ENCODE measurements around the gene PDXP. TPM values are rescaled to one million over a fixed set of nuclear protein-coding genes. Genes with fewer than 3 reads are reported as not detected.
"Not testable (repeated sequence)": the region's sequence is repeated elsewhere in the genome, so short reads cannot be mapped to it uniquely, and the experiment has no call there.

The PDXP gene, protein sequence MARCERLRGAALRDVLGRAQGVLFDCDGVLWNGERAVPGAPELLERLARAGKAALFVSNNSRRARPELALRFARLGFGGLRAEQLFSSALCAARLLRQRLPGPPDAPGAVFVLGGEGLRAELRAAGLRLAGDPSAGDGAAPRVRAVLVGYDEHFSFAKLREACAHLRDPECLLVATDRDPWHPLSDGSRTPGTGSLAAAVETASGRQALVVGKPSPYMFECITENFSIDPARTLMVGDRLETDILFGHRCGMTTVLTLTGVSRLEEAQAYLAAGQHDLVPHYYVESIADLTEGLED
- 49.3 and 51.2 TPM in 2 replicates for total RNA-seq

DNA sequence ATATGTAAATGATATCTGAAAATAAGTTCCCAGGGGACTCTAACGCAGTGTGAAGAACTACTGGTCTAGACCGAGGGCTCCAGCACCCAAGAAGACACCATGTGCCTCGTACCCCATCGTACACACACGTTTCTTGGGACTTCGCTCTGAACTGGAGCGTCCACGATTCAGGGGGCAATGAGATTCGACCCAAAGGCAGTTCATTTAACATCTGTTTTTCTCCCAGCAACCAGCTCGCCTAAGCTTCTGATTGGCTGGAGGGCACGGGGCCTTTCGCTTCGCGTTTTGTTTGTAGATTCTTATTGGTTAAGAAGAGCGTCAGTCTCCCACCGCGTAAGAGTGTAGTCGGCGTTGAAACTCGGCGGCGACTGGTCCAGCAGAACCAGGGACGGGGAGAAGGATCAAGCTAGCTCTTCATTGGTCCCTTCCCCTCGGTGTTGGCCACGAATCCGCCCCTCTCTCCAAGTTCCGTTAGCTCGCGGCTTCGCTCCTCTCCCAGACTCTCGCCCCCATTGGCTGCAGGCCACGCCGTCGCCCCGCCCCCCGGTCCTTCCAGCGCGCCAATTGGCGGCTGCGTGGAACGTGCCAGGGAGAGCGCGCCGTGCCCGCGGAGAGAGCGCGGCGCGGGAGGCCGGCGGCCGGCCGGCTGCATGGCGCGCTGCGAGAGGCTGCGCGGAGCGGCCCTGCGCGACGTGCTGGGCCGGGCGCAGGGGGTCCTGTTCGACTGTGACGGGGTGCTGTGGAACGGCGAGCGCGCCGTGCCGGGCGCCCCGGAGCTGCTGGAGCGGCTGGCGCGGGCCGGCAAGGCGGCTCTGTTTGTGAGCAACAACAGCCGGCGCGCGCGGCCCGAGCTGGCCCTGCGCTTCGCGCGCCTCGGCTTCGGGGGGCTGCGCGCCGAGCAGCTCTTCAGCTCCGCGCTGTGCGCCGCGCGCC is at the start of gene PDXP:
TSS of gene PDXP (plus strand) at position 591 of the 933 bp plus-strand sequence. CDS start at position 651, 60 bp downstream.
- Mint-ChIP-seq H3K27me3 (no peaks in the 10 kb centered on the region), H3K4me3 (peak within 1 kb of the TSS; percentile 94), H3K27ac (peak within 1 kb of the TSS; percentile 91), H3K36me3 (ENCODE audit: low read depth) (peaks cover 28% of the 10 kb centered on the region), H3K9me3 (no peaks in the 10 kb centered on the region), H3K4me1 (peaks cover 35% of the 10 kb centered on the region)
- intact Hi-C loops (cut with micrococcal nuclease), result loop anchor here (1.0 to 2.0 kb wide), 3 partner anchors 16 to 50 kb away; partner anchors contain the start of genes GGA1 and LGALS1
- peak; percentile 100 for DNase-seq

DNA sequence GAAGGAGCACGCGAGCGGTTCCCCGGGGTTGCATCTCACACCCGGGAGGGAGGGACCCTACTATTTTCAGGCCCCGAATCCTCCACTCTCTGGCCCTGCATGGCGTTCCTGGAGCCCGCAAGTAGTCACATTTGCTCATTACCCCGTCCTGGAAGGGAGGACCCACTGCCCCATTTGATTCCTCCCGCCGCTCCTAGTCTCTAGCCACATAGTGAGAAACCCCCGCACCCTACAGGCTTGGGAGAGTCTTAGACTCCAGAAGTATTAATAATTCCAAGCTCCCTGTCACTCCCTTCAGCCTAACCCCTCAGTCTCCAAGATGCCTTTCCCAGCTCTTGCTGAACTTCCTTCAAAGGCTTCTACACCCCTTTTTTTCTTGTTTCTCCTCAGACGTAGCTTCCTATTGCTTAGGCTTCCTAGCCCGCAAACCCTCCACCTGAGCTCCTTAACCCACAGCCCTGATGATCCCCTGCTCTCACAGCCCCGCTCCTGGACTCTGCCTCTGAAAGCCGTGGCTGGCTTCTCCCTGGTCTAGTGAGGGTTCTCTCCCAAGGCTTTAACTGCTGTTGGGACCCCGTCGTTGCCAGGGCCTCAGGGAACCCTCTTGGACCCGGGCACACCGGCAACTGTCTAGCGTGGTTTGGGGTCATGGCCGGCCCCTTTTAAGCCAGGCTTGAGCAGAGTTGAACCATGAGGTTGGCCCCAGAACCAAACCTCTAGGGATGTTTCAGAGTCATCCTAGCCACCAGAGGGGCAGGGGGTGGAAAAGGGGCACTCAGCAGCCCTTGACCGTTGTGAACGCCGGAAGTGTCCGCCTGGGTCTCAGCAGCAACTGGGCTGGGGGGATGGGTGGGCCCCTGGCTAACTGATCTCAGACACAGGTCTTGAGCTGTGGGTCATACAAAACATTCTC is 49.0 kb upstream of the PDXP start:
- DNase-seq, result peak; percentile 72

DNA sequence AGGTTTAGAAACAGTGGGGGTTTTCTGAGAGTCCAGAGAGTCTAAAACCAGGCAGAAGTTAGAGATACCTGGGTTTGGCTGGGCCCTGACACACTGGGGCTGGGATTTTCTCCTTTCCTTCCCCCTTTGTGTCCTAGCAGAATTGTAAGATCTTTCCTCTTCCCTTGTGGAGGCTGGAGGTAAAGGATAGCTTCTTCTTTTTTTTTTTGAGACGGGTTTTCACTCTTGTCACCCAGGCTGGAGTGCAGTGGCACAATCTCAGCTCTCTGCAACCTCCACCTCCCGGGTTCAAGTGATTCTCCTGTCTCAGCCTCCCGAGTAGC is 48.4 kb upstream of the PDXP start:
- H3K27me3 Mint-ChIP-seq; intact Hi-C loops (cut with micrococcal nuclease); DNase-seq; H3K9me3 Mint-ChIP-seq; H3K36me3 Mint-ChIP-seq (ENCODE audit: low read depth): not testable (repeated sequence)
- Mint-ChIP-seq H3K4me3 (peak overlapping the region; percentile 99), H3K27ac (peak overlapping the region; percentile 98), H3K4me1 (peaks cover 33% of the 10 kb centered on the region)

More for the DNA sequence above, 49.0 kb upstream of the PDXP start:
- Mint-ChIP-seq H3K27ac (peak overlapping the region; percentile 98), H3K4me1 (peaks cover 38% of the 10 kb centered on the region), H3K36me3 (ENCODE audit: low read depth) (peaks cover 2% of the 10 kb centered on the region), H3K9me3 (no peaks in the 10 kb centered on the region), H3K4me3 (peak overlapping the region; percentile 99), H3K27me3 (no peaks in the 10 kb centered on the region)
- intact Hi-C loops (cut with micrococcal nuclease), result loop anchor here (1.0 to 5.0 kb wide), 2 partner anchors 14 to 198 kb away; partner anchors contain the start of gene GCAT

DNA sequence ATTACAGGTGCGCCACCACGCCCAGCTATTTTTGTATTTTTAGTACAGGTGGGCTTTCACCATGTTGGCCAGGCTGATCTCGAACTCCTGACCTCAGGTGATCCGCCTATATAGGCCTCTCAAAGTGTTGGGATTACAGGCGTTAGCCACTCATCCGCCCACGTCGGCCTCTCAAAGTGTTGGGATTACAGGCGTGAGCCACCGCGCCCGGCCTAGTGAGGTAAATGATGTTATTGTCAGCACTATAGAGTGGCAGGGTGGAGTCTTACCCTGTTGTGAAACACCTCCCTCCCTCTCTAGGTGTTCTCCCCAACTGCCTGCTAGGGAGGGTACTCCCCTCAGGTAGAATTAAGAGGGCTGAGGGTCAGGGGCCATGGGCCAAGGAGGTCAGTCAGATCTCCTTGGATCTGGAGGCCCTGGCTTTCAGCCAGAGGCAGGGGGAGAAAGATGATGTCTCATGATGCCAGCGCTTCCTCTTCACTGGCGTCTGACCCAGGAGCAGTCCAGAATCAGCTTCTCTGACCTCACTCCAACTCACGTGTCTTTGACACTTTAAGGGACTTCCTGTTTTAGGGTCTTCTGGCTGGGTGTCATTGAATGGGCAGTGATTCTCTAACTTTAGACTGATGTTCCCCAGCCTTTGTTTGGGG is 47.9 kb upstream of the PDXP start:
- intact Hi-C loops (cut with micrococcal nuclease), result no loop called here
- Mint-ChIP-seq H3K27ac (no peak overlapping the region), H3K4me1 (peaks cover 28% of the 10 kb centered on the region), H3K36me3 (ENCODE audit: low read depth) (peaks cover 4% of the 10 kb centered on the region), H3K4me3 (peak overlapping the region; percentile 99), H3K9me3 (no peaks in the 10 kb centered on the region), H3K27me3 (no peaks in the 10 kb centered on the region)
- no peak for DNase-seq

DNA sequence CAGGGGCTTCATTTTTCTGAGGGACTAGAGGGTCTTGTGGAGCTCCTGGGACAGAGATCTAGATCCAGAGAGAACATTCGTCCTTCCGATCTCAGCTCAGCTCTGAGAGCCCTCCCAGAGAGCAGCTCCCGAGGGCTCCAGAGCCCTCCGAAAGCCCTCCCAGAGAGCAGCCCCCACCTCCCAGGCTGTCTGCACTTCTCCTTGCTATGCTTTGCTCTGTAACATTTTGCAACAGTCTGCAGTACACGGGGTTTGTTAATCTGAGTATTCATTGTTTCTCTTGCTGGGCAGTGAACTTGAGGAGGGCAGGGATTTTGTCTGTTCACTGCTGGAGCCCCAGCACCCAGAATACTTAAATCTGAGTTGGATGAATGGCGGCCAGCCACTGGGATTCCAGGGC is 47.3 kb upstream of the PDXP start:
- Mint-ChIP-seq H3K36me3 (ENCODE audit: low read depth) (peaks cover 7% of the 10 kb centered on the region), H3K27ac (no peak overlapping the region), H3K4me1 (peaks cover 23% of the 10 kb centered on the region), H3K4me3 (no peak overlapping the region), H3K9me3 (no peaks in the 10 kb centered on the region), H3K27me3 (no peaks in the 10 kb centered on the region)
- no peak for DNase-seq
- intact Hi-C loops (cut with micrococcal nuclease), result no loop called here

DNA sequence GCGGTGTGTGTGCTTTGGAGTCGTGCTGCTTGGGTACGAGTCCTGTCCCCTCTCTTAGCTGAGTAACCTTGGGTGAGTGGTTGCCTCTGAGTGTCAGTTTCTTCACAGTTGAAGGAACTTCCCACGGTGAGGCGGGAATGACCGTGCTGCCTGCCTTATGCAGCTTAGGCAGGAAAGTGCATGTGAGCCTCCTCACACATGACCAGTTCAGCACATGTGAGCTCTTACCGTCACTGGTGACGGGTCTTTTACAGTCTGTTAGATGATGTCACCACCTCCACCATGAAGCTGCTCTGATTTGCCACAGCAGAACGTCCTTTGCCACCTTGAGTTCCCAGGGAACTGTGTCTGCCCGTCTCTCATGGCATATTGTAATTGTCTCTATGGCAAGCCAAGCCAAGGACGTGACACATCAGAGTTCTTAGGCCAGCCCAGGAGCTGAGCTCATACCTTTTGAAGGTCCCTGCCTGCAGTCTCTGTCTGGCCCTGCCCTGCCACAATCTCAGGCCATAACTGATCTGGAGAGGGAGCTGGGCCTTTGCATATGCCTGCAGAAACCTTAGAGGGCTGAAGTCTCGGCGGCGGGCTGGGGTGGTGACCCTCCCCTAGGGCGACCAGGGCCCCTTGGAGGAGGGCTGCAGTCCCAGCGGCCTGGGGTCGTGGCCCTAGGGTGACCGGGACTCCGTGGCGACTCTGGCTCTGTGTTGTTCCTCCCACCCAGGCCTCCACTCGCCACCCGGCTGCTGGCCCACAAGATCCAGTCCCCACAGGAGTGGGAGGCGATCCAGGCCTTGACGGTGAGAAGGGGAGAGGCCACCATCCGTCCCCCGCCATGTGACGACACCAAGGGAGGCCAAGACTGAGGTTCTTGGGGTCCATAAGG is 42.1 kb upstream of the PDXP start:
- DNase-seq, result no peak
- Mint-ChIP-seq H3K27me3 (no peaks in the 10 kb centered on the region), H3K9me3 (no peaks in the 10 kb centered on the region), H3K4me1 (peaks cover 2% of the 10 kb centered on the region), H3K36me3 (ENCODE audit: low read depth) (peaks cover 30% of the 10 kb centered on the region), H3K27ac (no peak overlapping the region), H3K4me3 (no peak overlapping the region)
- intact Hi-C loops (cut with micrococcal nuclease), result no loop called here

DNA sequence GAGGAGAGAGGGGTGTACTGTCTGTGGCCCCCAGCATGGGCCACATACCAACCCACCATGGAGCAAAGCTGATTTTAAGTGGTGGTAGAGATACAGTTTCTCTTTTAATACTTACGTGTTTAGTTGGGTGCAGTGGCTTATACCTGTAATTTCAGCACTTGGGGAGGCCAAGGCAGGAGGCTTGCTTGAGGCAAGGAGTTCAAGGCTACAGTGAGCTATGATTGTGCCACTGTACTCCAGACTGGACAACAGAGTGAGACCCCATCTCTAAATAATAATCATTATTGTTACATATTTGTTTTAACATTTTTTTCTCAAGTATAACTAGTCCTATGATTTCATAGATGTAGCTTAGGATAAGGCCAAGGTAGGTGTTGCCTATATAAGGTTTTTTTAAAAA is 41.1 kb upstream of the PDXP start:
- DNase-seq, result no peak
- Mint-ChIP-seq H3K9me3 (no peaks in the 10 kb centered on the region), H3K36me3 (ENCODE audit: low read depth) (peaks cover 34% of the 10 kb centered on the region), H3K27me3 (no peaks in the 10 kb centered on the region), H3K4me3 (no peak overlapping the region), H3K27ac (no peak overlapping the region), H3K4me1 (peaks cover 2% of the 10 kb centered on the region)
- intact Hi-C loops (cut with micrococcal nuclease), result no loop called here

DNA sequence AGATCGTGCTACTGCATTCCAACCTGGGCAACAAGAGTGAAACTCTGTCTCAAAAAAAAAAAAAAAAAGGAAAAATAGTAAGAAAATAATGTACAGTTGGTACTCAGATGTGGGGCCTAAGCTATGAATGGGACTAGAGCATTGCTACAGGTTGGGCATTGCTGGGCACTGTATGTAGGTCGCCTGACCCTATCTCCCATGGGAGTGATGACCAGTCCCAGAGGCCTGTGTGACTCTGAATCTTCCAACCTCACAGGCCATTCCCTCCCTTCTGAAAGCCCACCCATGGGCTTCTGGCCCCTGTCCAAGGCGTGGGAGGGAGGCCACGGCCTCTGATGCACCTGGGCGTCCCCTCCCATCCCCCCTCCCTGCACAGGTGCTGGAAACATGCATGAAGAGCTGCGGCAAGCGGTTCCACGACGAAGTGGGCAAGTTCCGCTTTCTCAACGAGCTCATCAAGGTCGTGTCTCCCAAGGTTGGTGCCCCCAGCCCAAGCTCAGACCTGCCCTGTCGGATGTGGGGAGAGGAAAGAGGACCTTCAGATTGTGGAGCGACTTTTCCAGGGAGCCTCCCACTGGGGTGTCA is 40.4 kb upstream of the PDXP start:
- no peak for DNase-seq
- intact Hi-C loops (cut with micrococcal nuclease), result no loop called here
- H3K36me3 Mint-ChIP-seq (ENCODE audit: low read depth), result peaks cover 36% of the 10 kb centered on the region
- H3K4me1 Mint-ChIP-seq, result peaks cover 2% of the 10 kb centered on the region
- no peak overlapping the region for H3K4me3 Mint-ChIP-seq
- H3K9me3 Mint-ChIP-seq, result no peaks in the 10 kb centered on the region
- no peaks in the 10 kb centered on the region for H3K27me3 Mint-ChIP-seq
- no peak overlapping the region for H3K27ac Mint-ChIP-seq

DNA sequence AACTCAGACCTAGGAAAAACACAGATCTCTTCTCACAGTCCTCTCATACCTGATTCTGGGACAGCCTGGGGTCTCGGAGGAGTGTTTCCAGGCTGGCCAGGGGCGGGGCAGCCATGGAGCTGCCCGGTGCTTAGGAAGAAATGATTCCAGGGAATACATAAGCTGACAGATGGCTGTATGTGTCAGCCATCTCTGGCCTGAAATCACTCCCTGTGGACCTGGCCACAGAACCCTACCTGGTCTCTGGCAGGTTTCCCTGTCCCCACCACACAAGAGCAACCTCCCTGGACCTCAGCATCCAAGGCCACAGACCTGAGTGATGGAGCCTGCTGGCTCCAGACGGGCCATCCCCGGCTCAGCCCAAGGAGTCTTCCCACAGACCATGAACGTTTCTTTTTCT is 39.8 kb upstream of the PDXP start:
- intact Hi-C loops (cut with micrococcal nuclease), result no loop called here
- Mint-ChIP-seq H3K36me3 (ENCODE audit: low read depth) (peaks cover 36% of the 10 kb centered on the region), H3K4me3 (no peak overlapping the region), H3K27ac (no peak overlapping the region), H3K4me1 (peaks cover 1% of the 10 kb centered on the region), H3K27me3 (no peaks in the 10 kb centered on the region), H3K9me3 (no peaks in the 10 kb centered on the region)
- no peak for DNase-seq

DNA sequence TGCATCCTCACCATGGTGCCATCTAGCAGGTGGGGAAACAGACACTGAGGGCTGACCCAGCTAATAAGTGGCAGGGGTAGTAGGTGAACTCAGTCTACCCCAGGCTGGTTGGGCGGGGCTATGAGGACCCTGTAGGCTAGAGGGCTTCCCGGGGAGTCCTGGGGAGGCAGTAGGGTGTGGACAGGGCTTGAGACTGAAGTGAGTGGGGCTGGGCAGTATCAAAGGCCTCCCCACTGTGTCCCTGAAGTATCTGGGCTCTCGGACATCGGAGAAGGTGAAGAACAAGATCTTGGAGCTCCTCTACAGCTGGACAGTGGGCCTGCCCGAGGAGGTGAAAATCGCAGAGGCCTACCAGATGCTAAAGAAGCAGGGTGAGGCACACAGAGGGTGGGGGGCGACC is 38.5 kb upstream of the PDXP start:
- H3K27me3 Mint-ChIP-seq, result no peaks in the 10 kb centered on the region
- H3K9me3 Mint-ChIP-seq, result no peaks in the 10 kb centered on the region
- H3K36me3 Mint-ChIP-seq (ENCODE audit: low read depth), result peaks cover 38% of the 10 kb centered on the region
- no peak overlapping the region for H3K4me3 Mint-ChIP-seq
- H3K4me1 Mint-ChIP-seq, result peaks cover 2% of the 10 kb centered on the region
- intact Hi-C loops (cut with micrococcal nuclease), result no loop called here
- no peak overlapping the region for H3K27ac Mint-ChIP-seq
- DNase-seq, result no peak

DNA sequence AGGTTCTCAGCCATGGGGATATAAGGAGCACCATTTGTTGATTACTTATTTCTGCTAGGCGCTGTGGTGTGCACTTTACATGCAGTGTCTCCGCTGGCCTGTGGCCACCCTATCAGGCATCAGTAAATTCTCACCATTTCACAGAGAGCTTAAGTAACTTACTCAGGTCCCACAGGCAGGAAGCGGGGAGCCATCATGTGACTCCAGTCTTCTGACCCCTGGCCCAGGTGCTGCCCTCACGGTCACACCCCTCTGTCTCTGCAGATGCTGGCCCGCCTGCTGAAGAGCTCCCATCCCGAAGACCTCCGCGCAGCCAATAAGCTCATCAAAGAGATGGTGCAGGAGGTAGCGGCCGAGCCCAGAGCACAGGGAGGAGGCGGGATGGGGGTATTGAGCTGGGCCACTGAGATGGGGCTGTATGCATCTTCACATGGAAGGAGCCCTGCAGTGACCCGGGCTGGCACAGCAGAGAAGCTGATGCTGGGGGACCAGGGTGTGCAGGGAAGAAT is 37.1 kb upstream of the PDXP start:
- Mint-ChIP-seq H3K4me3 (no peak overlapping the region), H3K9me3 (no peaks in the 10 kb centered on the region), H3K36me3 (ENCODE audit: low read depth) (peaks cover 33% of the 10 kb centered on the region), H3K27ac (no peak overlapping the region), H3K27me3 (no peaks in the 10 kb centered on the region), H3K4me1 (peaks cover 8% of the 10 kb centered on the region)
- no peak for DNase-seq
- intact Hi-C loops (cut with micrococcal nuclease), result no loop called here
